ENCODE data around the gene BTRC.

DNA sequence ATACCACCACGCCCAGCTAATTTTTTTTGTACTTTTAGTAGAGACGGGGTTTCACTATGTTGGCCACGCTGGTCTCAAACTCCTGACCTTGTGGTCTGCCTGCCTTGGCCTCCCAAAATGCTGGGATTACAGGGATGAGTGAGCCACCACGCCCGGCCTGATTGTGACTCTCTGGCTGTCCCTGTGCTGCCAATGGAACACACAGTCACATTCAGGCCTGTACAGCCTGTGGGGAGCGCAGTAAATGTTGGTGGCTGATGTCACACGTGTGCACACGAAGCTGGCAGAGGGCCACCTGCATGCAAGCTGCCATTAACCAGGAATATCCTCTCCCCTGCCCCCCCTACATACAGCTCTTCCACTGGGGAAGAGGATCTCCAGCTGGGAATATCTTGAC is 212.0 kb downstream of the BTRC start:
- TF ChIP-seq EZH2 (IDR thresholded peaks at IDR 0.05; ENCODE audit: low read length, unreplicated experiment), result no peak
- TF ChIP-seq, protein P1, sequence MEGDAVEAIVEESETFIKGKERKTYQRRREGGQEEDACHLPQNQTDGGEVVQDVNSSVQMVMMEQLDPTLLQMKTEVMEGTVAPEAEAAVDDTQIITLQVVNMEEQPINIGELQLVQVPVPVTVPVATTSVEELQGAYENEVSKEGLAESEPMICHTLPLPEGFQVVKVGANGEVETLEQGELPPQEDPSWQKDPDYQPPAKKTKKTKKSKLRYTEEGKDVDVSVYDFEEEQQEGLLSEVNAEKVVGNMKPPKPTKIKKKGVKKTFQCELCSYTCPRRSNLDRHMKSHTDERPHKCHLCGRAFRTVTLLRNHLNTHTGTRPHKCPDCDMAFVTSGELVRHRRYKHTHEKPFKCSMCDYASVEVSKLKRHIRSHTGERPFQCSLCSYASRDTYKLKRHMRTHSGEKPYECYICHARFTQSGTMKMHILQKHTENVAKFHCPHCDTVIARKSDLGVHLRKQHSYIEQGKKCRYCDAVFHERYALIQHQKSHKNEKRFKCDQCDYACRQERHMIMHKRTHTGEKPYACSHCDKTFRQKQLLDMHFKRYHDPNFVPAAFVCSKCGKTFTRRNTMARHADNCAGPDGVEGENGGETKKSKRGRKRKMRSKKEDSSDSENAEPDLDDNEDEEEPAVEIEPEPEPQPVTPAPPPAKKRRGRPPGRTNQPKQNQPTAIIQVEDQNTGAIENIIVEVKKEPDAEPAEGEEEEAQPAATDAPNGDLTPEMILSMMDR (conservative IDR thresholded peaks at IDR 0.05; ENCODE audit: low read depth, low read length), result no peak

Measured in PC-3 (cell line).